H1 (cell line): ENCODE measurements around the gene TBC1D4. TPM values are rescaled to one million over a fixed set of nuclear protein-coding genes. Genes with fewer than 3 reads are reported as not detected.

Experiments used
- EP300 ChIP-seq, 2 experiments: IDR thresholded peaks; 1 replicate in 1 of 2; 2 replicates in 1 of 2; pipeline ENCODE4 v1.6.1; 2011 to 2012; ENCODE audit warnings: low read depth in 2 of 2, low read length in 2 of 2, mild to moderate bottlenecking in 2 of 2, borderline replicate concordance in 1 of 2, inconsistent platforms in 1 of 2, moderate library complexity in 1 of 2
- SP4 ChIP-seq: IDR thresholded peaks from 2 replicates; pipeline ENCODE4 v1.6.1; 2012; ENCODE audit warnings: low read length, inconsistent platforms
- polyA plus RNA-seq, 7 experiments: library from polyadenylated mRNA; depleted of rRNA in 3 of 7; stranded (reverse) in 5 of 7; unstranded in 2 of 7; fragments of >200 nt in 5 of 7; fragments of 200-250 nt in 2 of 7; gene quantifications; 1 replicate in 5 of 7; 2 replicates in 1 of 7; 4 replicates in 1 of 7; pipeline versions ENCODE4 v1.2.1 to v1.2.3, GENCODE V29; 2011 to 2013; ENCODE audit warnings: missing spikeins in 2 of 7, mixed read lengths in 2 of 7
- total RNA-seq: library from RNA; stranded (reverse); fragmentation: NEBNext Ultra II Directional; extraction: Animal tissue kit (Norgen Biotek cat#: 25700); gene quantifications from 2 replicates; pipeline ENCODE4 v1.2.1, GENCODE V29; 2021

Gene TBC1D4
- total and polyA plus RNA-seq, 2 of the 8 experiments (the other 6 are each of a cell fraction or from before 2014, with no cell fraction given): 16.7 to 39.0 TPM

GRCh38 chr13:75329723-75330122 lies 152.2 kb downstream of the TBC1D4 start (continued):
- no peak for TF ChIP-seq EP300 (IDR thresholded peaks at IDR 0.05; ENCODE audit: borderline replicate concordance in 1 of 2, low read depth in 2 of 2, low read length in 2 of 2)
- no peak for TF ChIP-seq SP4
